LNCaP clone FGC (cell line): ENCODE results near the gene DNM1.

ENCODE experiments used
- DNase-seq: peaks from one replicate; pipeline ENCODE4 v3.0.0-alpha.2; 2011; ENCODE audit warnings: low read depth
- H3K4me3 ChIP-seq: 2 replicates; pipeline ENCODE4 v1.5.1; 2011; ENCODE audit warnings: mild to moderate bottlenecking, low read depth, low read length, control low read depth
- CTCF ChIP-seq: IDR thresholded peaks from 2 replicates; pipeline ENCODE4 v1.5.1; 2012; ENCODE audit warnings: mild to moderate bottlenecking; ENCODE audit not compliant: control insufficient read depth, insufficient read depth; ENCODE audit errors: extremely low read depth

Gene DNM1

DNA sequence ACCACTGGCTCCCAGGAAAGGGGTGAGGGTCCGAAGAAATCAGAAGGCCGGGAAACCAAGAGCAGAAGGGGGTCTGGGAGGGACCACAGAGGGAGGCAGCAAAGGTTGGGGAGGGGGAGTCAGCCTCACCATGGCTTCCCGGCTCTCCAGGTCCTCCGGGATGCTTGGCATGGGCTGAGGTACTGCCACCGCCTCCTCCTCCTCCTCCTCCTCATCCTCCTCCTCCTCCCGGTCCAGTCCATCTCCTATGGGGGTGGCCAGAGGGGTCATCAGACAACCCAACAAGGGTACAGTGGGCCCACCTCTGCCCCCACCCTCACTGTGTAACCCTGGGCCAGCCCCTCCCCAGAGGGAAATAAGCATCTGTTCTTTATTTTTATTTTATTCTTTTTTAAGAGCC lies 55.1 kb downstream of the DNM1 start:
- DNase-seq = no peak
- H3K4me3 ChIP-seq = no peak overlapping the region
- no peak for TF ChIP-seq CTCF

DNA sequence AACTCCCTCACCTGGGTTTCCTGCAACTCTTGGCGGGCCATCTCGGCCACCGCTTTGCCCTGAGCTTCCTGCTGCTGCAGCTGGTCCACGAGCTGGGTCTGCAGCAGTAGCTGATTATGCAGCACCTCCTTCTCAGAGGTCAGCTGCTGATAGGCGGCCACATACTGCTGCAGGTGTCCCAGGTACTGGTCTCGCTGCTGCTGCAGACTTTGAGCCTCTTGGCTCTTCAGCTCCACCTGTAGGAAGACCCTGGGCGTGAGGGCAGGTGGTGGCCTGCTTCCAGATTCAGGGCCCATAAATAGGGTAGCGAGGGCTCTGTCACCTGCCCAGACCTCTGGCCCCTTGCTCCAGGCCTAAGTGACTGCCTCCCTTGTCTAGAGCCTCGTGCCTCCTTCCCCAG lies 56.0 kb downstream of the DNM1 start:
- DNase-seq = no peak
- no peak for TF ChIP-seq CTCF
- H3K4me3 ChIP-seq = no peak overlapping the region

DNA sequence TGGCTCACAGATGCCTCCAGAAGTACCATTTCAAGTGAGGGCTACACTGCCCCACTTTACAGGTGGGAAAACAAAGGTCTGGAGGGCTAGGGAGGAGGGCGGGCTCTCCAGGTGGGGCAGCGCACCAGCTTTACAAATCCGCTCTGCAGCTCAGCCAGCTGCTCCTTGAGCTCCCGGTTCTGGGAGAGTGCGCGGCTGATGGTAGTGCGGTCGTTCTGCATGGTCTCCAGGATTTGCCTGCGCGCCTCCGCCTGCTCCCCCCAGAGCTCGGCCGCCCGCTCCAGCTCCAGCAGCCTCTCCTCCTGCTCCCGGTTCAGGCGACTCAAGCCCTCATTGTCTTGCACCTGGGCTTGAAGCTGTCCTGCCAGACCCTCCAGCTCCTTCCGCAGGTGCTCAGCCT lies 57.2 kb downstream of the DNM1 start:
- DNase-seq = no peak
- no peak for TF ChIP-seq CTCF
- H3K4me3 ChIP-seq = no peak overlapping the region

- TF ChIP-seq CTCF = no peak
Observed at GRCh38 chr9:128262687-128263086, 59.5 kb downstream of the DNM1 start.

DNA sequence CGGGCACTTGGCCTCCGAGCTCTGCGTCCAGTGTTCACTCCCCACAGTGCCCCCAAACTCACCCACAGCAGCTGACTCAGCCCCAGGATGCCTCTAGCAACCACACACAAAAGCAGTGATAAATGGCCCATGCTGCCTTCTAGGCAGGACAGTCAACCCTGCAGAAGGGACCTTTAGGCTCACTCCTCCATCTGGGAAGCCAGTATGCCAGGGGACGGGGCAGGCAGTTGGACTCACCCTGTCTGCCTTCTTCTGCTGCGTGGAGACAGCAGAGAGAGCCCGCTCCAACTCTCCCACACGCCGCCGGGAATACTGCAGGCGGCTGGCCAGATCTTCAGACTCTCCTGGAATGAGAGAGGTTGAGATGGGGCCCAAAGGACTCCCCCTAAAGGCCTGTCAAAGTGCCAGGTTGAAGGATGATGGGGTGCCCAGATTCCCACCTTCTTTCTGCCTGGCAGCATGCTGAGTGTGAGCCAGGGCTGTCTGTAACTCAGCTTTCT lies 62.2 kb downstream of the DNM1 start:
- no peak overlapping the region for H3K4me3 ChIP-seq
- no peak for TF ChIP-seq CTCF
- DNase-seq = no peak

More at GRCh38 chr9:128262687-128263086, 59.5 kb downstream of the DNM1 start:
- no peak overlapping the region for H3K4me3 ChIP-seq
- DNase-seq = no peak

DNA sequence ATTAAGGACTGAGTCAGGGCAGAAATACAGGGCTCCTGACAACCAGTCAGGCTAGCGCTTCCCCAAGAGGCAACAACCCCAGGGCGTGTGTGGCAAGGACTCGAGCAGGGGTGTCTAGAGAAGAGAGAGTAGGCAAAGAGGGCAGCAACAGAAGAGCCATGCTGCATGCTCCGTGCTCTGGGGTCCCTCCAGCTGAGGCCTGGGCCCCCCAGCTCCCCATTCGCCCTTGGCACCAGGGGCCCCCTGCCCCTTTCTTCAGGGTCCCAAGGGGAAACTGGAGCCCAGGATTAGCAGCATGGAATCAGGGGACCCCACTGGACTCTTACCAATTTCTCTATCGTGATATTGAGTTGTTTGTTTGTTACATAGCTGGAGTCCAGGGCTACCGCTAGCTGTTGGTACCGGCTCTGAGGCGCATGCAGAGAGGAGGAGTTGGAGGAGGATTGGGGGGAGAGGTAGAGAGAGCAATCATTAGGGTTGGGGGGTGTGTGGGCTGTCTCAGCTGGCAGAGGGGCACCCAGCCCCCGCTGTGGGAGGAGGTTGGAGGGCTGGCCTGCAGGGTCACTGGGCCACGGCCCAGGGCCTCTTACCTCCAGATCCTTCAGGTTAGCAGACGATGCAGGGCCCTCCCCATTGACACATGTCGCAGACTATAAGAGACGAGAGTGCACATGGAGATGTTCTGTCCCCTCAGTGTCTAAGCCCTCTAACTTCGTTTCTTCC lies 63.9 kb downstream of the DNM1 start:
- no peak for TF ChIP-seq CTCF
- no peak for DNase-seq
- no peak overlapping the region for H3K4me3 ChIP-seq

DNA sequence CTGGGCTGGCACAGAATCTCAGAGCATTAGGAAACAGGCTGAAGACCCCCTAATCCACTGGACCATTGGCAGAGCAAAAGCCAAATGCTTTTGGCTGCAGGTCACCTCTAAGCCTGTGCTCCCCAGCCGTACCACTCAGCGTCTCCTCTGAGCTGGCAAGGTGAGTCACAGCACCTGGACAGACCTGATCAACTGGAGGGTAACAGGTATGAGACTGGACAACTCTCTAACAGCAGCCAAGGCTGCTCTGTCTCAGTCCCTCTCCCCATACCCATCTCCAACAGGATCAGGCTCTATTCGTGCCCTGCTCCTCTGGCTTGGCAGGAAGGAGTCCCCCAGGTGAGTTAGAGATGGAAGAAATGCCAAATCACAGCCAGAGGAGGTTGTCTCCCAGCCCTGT lies 67.9 kb downstream of the DNM1 start:
- peak overlapping the region; percentile 10; the same call in 1 of the 2 replicates for H3K4me3 ChIP-seq
- DNase-seq = peak; percentile 62
- no peak for TF ChIP-seq CTCF
